ENCODE measurements around the gene COPRS.
"Not testable (repeated sequence)": the region's sequence is repeated elsewhere in the genome, so short reads cannot be mapped to it uniquely, and the experiment has no call there.

The COPRS gene

DNA sequence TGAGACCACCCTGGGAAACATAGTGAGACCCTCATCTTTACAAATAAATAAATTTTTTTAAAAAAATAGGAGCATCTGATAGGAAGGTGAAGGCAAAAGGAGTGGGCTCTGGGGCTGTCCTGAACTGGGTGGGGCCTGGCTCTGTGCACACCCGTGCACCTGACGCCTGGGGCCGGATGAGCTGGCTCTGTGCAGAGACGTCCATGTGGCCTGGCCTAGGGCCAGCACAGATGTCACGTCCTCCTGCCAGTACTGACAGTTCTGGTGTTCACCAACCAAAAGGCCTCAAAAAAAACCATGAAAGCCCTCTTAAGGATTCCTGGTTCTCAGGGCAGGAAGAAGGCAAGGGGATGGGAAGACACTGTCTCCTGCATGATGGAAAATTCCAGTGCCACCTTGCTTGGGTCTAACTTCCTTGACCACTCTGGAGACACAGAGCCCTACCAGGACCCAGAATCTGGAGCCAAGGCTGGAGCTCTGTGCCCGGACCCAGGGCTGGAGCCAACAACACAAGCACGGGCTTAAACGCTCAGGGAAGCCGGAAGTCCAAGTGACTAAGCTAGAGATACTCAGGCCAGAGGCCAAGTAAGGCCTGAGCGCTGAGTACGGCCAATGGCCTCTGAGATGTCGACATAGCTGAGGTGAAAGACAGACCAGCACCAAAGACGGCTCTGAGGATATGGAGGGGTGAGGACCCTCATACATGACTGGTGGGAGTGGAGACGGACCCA is 32.9 kb downstream of the COPRS start:
- H3K4me3 ChIP-seq (ENCODE audit: control insufficient read depth, low read depth, low read length), result no peak overlapping the region
- DNase-seq (ENCODE audit: low read depth), result no peak
- TF ChIP-seq, protein P1, sequence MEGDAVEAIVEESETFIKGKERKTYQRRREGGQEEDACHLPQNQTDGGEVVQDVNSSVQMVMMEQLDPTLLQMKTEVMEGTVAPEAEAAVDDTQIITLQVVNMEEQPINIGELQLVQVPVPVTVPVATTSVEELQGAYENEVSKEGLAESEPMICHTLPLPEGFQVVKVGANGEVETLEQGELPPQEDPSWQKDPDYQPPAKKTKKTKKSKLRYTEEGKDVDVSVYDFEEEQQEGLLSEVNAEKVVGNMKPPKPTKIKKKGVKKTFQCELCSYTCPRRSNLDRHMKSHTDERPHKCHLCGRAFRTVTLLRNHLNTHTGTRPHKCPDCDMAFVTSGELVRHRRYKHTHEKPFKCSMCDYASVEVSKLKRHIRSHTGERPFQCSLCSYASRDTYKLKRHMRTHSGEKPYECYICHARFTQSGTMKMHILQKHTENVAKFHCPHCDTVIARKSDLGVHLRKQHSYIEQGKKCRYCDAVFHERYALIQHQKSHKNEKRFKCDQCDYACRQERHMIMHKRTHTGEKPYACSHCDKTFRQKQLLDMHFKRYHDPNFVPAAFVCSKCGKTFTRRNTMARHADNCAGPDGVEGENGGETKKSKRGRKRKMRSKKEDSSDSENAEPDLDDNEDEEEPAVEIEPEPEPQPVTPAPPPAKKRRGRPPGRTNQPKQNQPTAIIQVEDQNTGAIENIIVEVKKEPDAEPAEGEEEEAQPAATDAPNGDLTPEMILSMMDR (IDR thresholded peaks at IDR 0.05; ENCODE audit: control insufficient read depth, insufficient read depth, low read depth, low read length, missing control alignments), result no peak

DNA sequence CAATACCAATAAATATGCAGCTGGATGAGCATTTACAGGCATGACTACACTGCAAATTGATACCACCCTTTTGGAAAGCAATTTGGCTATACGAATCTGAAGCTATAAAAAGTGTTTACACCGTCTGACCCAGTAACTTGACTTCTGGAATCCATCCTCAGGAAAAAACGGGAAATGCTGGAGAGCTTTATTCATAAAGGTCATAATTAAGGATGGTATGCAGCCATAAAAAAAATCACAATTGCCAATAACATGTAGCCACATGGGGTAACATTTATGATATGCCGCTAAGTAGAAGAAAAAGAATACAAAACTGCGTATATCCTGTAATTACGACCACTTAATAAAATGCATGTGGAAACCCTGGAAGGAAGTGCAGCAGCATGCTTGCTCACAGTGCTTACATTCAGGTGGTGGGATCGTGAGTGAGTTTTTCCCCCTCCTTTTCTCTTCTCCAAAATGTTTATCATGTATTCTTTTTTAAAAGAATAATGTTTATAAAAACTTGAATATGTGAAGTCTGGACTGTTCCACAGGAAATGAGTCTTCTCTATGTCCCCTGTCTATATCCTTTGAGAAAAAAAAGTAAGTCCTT is 34.2 kb downstream of the COPRS start:
- TF ChIP-seq, protein P1 (IDR thresholded peaks at IDR 0.05; ENCODE audit: control insufficient read depth, insufficient read depth, low read depth, low read length, missing control alignments), result no peak
- peak; percentile 71 for DNase-seq (ENCODE audit: low read depth)
- H3K4me3 ChIP-seq (ENCODE audit: control insufficient read depth, low read depth, low read length), result no peak overlapping the region

DNA sequence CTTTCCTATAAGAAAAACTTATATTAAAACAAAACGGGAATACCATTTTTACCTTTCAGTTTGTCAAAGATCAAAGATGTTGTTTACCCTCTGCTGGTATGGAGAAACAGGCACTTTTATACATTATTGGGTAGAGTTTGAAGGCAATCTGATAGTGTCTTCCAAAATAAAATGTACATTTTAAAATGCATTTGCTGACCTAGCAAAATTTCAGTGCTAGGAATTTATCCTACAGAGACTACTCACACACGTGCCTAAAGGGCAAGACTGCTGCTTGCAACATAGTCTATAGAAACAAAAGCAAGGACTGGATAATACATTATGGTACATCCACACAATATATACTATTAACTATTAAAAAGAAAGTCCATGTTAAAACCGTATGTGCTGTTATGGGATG is 36.0 kb downstream of the COPRS start:
- H3K4me3 ChIP-seq (ENCODE audit: control insufficient read depth, low read depth, low read length), result no peak overlapping the region
- TF ChIP-seq, protein P1 (IDR thresholded peaks at IDR 0.05; ENCODE audit: control insufficient read depth, insufficient read depth, low read depth, low read length, missing control alignments), result no peak
- DNase-seq (ENCODE audit: low read depth), result no peak

DNA sequence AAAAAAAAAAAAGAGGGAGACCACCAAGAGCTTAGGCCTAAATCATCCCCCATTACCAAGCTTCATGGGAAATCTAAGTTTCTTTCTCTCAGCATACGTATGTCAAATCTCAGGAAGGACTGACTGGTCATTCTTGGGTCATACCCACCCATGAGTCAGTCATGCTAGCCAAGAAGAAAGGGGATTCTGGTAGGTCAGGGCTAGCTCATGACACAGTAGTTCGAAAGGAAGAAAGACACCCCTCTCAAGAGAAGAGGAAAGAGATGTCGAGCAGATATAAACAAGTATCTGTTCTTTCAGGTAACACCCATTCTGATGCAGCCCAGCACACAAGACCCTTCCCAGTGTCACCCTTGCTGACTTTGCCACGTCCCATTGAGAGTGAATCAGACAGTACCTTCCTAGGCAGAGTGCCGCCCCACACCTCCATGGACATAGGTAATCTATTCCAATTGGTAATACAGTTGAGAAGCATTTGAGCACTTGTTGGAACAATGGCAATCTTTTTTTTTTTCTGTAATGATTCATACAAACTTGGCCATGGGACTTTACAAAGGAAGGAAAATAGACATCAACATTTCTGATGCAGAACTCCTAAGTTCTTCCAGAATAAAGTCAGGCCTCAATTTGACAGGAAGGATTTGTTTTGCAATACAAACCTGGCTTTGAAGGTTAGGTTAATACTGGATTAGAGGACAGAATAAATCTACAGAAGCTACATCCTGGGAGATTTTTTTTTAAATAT is 38.2 kb downstream of the COPRS start:
- TF ChIP-seq, protein P1 (IDR thresholded peaks at IDR 0.05; ENCODE audit: control insufficient read depth, insufficient read depth, low read depth, low read length, missing control alignments), result no peak
- H3K4me3 ChIP-seq (ENCODE audit: control insufficient read depth, low read depth, low read length), result no peak overlapping the region
- no peak for DNase-seq (ENCODE audit: low read depth)

DNA sequence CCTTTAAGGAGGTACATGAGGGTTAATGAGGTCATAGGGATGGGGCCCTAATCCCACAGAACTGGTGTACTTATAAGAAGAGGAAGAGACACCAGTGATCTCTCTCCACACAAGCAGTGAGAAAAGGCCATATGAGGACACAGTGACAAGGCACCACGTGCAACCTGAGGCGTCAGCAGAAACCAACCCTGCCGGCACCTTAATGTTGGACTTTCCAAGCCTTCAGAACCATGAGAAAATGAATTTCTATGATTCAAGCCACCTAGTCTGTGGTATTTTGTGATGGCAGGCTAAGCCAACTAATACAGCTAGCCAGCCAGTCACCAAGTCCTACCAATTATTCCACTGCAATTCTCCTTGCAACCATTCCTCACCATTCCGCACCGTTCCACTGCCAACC is 39.5 kb downstream of the COPRS start:
- TF ChIP-seq, protein P1 (IDR thresholded peaks at IDR 0.05; ENCODE audit: control insufficient read depth, insufficient read depth, low read depth, low read length, missing control alignments), result no peak
- DNase-seq (ENCODE audit: low read depth), result no peak
- H3K4me3 ChIP-seq (ENCODE audit: control insufficient read depth, low read depth, low read length), result no peak overlapping the region

DNA sequence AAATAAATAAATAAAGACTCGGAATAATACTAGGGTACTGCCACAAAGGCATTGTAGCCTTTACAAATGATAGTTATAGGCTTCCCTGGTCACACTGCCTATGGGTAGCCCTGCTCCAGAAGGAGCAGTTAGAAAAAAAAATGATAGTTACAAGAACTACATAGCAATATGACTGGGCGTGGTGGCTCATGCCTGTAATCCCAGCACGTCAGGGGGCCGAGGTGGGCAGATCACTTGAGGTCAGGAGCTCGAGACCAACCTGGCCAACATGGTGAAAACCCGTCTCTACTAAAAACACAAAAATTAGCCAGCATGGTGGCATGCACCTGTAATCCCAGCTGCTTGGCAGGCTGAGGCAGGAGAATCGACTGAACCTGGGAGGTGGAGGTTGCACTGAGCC is 40.2 kb downstream of the COPRS start:
- not testable (repeated sequence) for DNase-seq (ENCODE audit: low read depth); H3K4me3 ChIP-seq (ENCODE audit: control insufficient read depth, low read depth, low read length)

DNA sequence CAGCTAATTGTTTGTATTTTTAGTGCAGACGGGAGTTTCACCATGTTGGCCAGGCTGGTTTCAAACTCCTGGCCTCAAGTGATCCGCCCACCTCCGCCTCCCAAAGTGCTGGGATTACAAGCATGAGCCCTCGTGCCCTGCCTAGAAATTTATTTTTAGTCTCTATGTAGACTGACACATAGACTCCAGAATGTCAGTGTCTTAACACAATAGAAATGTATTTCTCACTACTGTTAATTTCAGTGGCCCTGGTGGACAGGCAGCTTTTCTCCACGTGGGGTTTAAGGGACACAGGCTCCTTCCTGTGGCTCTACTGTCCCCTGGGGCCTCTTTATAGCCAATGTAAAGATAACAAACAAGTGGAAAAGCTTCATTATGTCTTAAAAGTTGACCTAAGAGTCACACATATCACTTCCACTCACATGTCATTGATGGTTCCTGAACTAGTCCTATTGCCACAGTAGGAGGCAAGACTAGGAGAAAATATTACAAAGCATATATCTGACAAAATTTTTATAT is 43.8 kb downstream of the COPRS start:
- H3K4me3 ChIP-seq (ENCODE audit: control insufficient read depth, low read depth, low read length), result no peak overlapping the region
- DNase-seq (ENCODE audit: low read depth), result no peak
- TF ChIP-seq, protein P1 (IDR thresholded peaks at IDR 0.05; ENCODE audit: control insufficient read depth, insufficient read depth, low read depth, low read length, missing control alignments), result no peak
